HG02759 (cell line): ENCODE measurements around the gene SLC29A3.

Experiments used
- ATAC-seq: cut with Tn5 transposase; IDR thresholded peaks from one replicate; pipeline ENCODE4 v1.9.1; 2021; ENCODE audit warnings: mild to moderate bottlenecking, moderate library complexity; ENCODE audit not compliant: unreplicated experiment

Gene SLC29A3

DNA sequence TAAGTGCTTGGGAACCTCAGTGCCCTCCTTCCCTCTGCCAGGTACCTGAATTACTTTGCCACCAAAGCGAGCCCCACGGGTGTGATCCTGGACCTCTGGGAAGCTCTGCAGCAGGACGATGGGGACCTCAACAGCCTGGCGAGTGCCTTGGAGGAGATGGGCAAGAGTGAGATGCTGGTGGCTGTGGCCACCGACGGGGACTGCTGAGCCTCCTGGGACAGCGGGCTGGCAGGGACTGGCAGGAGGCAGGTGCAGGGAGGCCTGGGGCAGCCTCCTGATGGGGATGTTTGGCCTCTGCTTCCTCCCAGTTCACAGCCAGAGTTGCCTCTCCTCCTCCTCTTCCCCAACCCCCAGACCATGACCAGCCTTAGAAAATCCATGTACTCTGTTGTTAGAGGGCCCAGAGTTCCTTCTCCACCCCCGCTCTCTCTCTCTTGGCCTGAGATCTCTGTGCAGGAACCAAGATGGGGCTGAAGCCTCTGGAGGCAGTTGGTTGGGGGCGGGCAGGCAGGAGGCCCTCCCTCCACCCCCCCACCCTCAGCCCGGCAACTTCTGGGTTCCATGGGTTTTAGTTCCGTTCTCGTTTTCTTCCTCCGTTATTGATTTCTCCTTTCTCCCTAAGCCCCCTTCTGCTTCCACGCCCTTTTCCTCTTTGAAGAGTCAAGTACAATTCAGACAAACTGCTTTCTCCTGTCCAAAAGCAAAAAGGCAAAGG is 19.8 kb upstream of the SLC29A3 start:
- ATAC-seq: no peak

DNA sequence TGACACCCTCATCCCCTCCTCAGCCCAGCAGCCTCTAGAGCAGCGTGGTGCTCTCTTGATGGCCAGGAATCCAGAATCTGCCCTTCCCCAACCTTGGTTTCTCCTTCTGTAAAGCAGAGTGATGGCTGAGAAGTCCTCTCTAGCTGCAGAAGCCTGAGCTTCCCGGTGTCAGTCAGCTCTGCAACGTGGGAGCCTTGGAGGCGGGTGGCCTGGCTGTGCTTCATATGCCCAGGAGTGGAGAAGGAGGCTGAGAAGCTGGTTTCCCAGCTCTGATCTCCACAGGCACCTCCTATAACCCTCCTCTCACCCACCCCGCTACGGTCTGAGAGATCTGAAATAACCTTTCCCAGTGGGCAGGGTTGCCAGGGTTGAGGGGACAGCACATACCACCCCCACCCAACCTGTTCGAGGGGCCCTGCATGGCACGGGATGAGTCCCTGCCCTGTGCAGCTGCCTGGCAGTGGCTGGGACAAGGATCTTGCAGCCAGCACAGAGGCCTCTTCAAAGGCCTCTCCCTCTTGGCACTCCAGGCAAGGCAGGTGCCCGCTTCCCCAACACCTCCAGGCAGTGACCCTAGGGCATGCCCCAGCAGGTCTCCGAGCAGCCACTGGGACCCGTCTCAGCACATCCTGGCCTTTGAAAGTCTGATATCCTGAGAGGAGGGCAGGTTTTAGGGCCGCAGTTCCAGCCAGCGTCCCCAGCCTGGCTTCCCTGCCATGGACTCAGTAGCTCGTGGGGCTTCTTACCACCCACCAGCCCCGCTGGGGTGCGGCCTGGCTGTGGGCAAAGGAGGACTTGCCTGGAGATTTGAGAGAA is 18.3 kb upstream of the SLC29A3 start:
- no peak for ATAC-seq

DNA sequence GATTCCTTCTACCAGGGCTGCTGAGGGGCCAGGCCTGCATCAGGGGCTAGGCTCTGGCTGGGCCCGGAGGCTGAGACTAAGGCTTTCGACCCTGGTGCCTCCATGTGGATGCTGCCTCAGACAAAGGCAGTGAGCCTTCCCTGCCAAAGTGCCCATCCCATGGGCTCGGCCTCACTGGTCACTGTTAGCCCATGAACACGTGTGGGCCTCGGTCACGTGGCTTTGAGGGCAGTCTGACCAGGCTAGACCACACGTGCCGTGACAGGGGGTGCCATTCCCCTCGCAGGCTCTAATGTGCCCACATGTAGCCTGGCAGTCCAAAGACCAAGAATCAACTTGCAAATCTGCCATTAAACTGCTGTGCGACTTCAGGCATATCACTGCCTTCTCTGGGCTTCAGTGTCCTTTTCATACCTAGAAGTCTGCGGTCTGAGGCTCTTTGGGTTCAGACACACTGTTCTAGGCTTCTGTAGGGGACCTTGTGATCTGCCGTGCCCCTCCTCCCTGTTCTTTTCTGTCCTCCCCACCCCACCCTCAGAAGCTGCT is 17.6 kb upstream of the SLC29A3 start:
- ATAC-seq: no peak

DNA sequence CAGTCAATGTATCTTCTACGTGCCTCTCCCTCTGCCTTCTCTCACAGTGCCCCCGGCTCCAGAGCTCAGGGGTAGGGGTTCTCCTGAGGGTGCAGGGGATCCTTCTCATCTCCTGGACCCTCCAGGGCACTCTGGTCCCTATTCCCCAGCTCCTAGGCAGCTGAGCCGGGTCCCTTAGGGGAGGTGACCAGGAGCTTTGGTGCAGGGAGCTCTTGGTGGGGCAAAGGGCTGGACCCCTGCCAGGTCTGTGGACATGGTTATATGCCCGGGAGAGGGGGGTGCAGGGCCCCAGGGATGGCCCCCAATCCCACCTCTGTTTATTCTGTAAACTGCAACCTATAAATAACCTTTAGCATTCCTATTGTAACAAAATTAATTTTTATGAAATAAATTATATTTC is 16.6 kb upstream of the SLC29A3 start:
- no peak for ATAC-seq

DNA sequence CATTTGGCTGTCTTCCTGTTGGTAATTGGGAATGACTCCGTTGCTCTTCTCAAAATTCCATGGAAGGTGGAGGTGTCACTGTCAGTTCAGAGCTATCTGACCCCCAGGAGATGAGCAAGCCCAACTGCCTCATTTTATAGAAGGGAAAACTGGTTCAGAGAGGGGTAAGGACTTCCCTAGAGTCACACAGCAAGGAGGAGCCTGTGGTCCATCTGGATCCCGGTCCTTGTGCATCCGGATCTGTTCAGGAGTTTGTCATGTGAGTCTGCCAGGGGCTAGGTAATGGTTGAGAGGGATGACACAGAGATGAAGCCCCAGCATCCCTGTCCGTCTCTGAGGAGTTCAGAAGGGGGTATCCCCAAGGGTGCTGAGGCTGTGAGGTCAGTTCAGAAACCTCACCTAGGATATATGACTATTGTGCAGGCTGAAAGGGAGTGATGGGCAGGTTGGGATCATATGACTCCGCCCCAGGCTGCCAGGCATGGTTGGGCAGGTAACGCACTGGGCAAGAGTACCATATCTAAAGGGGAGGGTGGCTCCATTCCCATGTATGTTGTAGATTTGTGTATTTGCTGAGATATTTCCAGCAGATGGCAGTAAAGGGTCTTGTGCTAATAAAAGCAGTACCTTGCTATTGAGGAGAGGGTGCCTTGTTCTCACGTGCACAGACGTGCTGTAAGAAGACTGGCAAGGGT is 16.0 kb upstream of the SLC29A3 start:
- ATAC-seq: no peak

DNA sequence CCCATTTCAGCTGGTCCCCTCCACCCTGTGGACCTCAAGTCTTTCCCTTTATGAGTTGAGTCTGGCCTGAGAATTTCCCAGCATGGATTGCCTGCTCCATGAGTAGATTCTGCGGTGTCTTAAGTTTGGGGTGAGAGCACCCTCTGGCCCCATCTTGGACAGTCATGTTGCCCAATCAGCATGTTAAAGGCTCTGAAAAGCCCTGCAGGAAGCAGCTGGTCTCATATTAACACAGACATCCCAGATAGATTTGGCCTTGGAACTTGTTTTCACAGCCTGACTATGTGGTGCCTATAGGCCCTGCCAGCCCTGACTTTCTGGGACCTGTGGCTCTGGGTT is 15.5 kb upstream of the SLC29A3 start:
- ATAC-seq: no peak

DNA sequence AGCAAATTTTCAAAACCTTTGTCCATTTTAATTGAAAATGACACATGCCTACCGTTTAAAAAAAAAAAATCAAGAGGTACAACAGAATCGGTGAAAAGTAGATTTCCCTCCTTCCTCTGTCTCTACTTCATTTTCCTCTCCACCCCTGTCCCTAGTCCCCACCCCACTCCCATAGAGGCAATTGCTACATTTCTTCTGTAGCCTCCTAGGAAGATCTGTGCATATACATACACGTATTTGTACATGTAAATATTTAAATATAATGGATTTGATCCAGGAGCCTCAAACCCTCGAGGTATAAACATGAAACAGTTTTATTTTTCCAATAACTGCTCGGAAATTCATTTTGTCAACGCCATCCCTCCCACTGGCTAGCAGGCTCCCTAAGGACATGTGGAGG is 14.1 kb upstream of the SLC29A3 start:
- ATAC-seq: no peak

DNA sequence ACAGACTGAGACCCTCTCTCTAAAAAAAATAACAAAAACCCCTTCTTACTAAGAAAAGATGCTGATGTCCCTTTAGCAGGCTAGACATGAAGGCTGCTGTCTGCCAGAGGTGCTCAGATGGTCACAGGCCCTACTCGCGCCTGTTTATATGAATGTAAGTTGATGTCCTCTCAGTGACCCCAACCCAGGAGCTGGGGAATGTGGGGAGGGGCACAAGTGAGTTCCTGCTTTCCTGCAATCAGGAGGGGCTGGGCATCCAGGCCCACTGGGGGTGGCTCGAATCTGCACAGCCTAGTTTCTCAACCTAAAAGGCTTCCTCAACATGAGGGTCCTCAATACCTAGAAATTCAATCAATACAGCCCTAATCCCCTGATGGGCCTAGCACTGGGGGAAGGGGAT is 12.1 kb upstream of the SLC29A3 start:
- no peak for ATAC-seq

DNA sequence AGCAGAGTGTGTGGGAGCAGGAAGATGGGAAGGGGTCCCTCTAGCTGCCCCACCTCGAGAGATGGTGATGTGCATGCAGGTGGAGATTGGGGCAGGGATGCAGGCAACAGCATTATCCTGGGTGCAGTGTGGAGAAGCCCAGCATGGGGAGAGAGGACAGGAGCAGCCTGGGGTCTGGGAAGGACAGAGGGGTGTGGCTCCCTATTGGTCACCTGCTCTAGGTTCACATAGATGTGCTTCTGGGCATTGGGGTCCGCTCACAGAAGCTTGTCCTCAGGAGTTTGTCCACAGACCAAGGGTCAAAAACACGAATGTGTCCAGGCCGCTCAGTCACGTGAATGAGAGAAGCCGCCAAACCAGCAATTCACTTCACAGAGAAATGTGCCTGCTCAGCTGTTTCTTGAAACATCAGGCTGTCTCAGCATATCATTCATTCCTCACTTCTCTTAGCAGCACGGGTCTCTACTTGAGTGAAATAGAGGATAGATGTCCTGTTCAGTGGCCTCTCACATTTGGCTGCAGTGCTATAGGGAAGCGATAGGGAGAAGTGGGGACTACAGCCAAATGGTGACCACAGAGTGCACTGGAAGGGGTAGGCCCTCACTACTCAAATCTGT is 11.5 kb upstream of the SLC29A3 start:
- no peak for ATAC-seq

DNA sequence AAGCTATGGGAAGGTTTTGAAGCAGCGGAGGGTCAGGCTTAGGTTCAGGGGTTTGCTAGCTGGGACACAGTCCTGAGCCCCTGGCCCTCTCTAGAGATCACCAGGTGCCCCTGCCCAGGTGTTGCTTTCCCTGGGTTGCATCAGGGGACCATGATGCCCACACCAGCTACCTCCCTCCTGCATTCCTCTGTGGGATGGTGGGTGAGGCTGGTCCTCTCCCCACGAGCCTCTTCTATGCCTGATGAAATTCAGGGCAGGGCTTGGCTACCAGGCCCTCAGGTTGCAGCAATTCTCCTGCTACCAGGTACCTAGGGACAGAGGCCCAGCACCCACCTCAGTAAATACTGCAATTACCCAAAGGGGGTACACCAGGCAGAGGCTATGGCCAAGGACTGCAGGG is 10.8 kb upstream of the SLC29A3 start:
- ATAC-seq: no peak

DNA sequence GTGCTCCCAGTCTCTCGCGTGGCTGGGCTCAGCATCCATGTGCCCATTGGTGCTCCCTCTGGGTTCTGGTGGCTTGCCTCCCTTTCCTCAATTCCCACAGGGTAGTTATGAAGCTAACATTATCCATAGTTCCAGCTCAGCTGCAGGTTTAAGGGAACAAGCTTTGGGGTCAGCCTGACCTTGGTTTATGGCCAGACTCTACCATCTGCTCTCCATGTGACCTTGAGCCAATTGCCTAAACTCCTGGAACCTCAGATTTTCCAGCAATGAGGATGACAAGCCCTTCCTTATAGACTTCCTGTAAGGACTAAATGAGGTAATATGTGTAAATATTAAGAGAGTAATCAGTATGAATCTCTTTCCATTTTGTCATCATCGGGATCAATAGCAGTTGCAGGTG is 10.1 kb upstream of the SLC29A3 start:
- ATAC-seq: no peak

DNA sequence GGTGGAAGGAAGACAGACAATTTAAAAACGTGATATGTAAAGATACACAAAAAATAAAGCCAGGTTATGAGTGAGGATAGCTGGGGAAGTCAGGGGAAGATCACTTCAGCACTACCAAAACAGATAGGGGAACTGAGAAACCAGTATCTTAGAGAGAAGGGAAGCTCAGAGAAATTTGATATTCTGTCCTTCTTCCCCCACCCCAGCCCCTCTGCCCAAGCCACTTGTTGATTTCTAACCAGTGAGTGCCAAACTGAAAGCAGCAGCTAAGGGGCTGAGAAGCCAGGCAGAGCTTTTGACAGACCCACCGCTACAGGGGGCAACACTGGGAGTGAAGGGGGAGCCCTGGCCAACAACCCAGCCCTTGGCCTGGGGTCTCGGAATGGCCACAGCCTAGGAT is 9.1 kb upstream of the SLC29A3 start:
- no peak for ATAC-seq

DNA sequence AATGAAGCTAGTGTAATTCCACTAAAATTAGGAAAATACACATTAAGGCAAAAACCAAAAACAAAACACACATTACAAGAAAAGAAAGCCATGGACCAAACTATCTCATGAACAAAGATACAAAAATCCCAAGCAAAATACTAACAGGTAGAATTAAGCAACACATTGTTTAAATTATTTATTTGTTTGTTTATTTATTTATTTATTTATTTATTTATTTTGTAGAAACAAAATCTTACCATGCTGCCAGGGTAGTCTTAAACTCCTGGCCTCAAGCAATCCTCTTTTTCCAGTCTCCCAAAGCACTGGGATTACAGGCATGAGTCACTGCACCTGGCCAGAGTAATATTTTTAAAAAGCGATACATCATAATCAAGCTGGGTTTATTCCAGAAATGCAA is 6.8 kb upstream of the SLC29A3 start:
- ATAC-seq: no peak

DNA sequence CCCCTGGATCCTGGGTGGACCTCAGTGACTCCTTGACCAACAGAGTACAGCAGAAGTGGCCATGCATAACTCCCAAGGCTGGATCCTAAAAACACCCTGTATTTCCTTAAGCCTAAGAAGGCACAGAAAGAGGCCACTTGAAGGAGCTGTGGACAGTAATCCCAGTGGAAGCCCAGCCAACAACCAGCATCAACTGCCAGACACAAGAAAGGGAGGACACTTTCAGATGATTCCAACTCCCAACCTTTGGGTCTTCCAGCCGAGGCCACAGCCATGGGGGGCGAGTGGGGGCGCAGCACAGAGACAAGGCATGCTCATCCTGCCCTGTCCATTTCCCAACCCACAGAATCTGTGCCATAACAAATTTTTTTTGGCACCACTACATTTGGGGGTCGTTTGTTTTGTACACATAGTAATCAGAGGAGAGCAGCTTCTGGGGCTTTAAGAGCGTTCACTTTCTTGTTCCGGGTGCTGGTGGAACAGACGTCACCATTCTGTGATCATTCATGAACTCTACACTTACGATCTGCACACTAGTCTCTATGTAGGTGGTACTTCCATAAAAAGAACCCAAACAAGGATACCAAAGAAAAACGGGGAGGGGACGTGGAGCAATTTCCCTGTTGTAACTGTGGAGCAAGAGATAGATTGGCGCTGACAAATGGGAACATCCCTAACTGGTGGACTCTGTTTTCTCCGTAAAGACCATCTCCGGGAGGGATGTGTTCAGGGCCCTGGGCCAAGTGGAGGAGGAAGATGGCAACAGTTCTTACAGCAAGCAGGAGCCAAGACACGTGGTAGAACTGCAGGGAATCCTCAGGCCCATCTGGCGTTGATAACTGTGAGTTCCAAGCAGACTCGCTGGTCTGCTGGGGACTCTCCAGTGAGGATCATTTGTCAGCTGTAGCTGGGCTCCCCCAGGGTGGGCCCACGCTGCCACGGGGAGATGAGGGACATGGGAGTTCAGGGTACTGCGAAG is 6.0 kb upstream of the SLC29A3 start:
- no peak for ATAC-seq

DNA sequence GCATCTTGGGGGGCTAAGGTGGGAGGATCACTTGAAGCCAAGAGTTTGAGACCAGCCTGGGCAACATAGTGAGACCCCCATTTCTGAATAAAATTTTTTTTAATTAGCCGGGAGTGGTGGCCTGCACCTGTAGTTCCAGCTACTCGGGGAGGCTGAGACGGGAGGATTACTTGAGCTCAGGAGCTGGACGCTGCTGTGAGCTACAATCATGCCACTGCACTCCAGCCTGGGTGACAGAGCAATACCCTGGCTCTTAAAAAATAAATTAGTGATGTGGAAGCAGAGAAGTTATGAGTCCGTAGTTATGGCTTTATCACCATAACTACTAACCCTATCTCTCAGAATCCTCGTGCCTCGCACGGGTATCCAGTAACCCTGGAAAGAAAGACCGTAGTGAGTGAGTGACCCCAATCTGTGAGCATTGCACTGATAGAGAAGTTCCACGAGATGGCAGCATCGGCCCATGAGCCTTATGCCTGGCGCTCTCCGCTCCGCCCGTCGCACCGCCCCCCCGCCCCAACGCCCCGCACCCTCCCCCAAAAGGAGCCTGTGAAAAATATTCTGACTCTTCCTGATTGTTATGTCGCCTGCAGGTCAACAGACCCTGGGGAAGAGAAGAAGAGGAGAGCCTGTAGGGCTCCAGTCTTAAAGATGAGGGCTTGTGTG is 4.9 kb upstream of the SLC29A3 start:
- no peak for ATAC-seq

DNA sequence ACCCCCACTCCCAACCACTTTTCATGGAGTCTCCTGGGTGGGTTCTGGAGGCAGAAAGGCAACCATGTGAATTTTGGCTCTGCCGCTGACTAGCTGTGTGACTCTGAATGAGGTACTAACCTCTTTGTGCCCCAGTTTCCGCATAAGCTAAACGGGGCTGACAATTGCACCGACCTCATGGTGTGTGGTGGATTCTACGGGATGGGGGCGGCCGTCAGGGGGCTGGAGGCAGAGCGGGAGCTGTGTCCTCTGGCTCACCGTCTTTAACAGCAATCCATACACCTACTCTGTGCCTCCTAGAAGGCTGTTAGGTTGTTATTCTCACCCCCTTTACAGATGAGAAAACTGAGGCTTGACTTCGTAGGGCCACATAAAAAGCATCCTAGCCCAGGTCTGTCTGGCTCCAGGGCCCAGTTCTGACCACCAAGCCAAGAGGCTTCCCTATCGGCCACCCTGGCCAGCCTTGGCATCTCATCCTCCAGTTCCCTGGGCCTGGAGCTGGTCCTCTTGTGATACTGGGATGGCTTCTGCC is 4.3 kb upstream of the SLC29A3 start:
- no peak for ATAC-seq

DNA sequence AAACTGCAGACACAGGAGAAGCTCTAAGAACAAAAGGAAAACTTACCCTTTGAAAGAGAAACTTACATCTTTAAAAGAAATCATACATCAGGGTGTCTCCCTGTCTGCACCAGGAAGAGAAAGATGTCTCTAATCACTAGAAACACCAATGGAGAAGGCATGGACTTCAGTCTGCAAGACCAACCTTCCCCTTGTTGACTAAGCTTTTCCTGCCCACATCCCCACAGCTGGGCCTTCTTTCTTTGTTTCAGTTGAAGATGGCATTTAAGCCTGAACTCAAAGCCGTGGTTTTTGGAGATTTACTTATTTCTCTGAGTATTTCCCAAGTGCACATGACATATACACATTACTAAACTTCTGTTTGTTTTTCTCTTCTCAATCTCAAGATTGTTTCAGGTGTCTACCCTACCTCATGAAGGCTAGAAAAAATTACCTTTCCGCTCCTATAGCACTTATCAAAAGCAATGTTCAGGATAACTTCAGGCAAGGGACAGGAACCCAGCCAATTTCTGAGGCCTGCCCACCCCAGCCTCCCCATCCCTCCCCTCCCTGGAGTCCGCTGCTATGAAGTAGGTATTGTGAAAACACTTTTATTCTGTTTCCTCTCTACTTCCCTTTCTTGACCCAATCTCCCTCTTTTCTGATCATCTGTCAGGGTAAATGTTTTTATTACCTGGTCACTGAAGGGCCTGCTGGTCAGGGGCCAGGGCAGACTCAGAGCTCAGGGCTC is 2.8 kb upstream of the SLC29A3 start:
- ATAC-seq: no peak

DNA sequence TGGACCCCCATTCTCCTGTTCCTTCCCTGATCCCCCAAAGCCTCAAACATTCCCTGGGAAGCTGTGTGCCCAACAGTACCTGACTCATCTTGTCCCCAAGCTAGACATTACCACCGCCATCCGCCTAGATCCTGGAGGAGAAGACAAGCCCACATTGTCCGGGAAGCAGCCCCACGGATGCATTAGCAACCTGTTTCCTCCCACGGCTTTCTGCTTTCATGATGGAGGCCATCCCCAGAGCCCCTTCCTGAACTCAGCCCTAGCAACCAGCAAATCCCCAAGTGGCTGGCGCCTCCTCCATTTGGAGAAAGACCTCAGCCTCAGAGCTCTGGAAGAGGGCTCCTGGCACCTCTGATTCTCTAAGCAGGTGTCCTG is 2.3 kb upstream of the SLC29A3 start:
- ATAC-seq: no peak

DNA sequence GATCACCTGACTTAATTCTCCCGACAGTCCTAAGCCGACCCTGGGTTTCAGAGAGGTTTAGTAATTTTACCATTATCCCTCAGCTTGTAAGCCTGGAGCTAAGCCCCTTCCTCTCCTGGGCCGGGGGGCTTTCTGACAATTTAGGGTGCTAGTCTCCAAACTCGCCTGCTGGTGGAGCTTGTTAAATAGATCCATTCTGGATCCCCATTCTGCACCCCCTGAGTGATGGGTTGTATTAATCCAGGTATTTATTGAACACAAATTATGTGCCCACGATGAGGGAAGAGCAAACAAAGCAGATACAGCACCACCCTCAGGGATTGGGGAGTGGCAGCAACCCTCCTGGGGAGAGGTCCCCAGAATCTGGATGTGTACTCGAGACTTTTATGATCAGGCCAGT is 1.3 kb upstream of the SLC29A3 start:
- no peak for ATAC-seq
